Smooth muscle cell (in vitro differentiated cells): Measurements from ENCODE around the gene ACTR3. TPM values are rescaled to one million over a fixed set of nuclear protein-coding genes. Genes with fewer than 3 reads are reported as not detected.

Source experiments
- DNase-seq: peaks from one replicate; lab custom pipeline; 2025; ENCODE audit not compliant: unreplicated experiment; lab: John Stamatoyannopoulos, UW
- H2AFZ ChIP-seq: fragments of 200-600 bp; sonication (generic); 2 replicates; pipeline ENCODE4 v1.6.0; 2016; ENCODE audit warnings: antibody characterized with exemption, low read depth, mild to moderate bottlenecking
- H3F3A ChIP-seq: fragments of 200-600 bp; sonication (generic); 2 replicates; pipeline ENCODE4 v1.6.0; 2017; ENCODE audit warnings: antibody characterized with exemption, low read depth
- H3K27ac ChIP-seq: fragments of 200-600 bp; sonication (generic); 2 replicates; pipeline ENCODE4 v1.5.1; 2016; ENCODE audit warnings: low read depth, mild to moderate bottlenecking
- H3K27me3 ChIP-seq: fragments of 200-600 bp; sonication (generic); 2 replicates; pipeline ENCODE4 v1.6.1; 2016; ENCODE audit warnings: low read depth, mild to moderate bottlenecking
- H3K36me3 ChIP-seq: fragments of 200-600 bp; sonication (generic); 2 replicates; pipeline ENCODE4 v1.5.1; 2016; ENCODE audit warnings: low read depth
- H3K4me1 ChIP-seq: fragments of 200-600 bp; sonication (generic); 2 replicates; pipeline ENCODE4 v1.5.1; 2016; ENCODE audit warnings: low read depth
- H3K4me2 ChIP-seq: fragments of 200-600 bp; sonication (generic); 2 replicates; pipeline ENCODE4 v1.6.0; 2016; ENCODE audit warnings: mild to moderate bottlenecking
- H3K4me3 ChIP-seq: fragments of 200-600 bp; sonication (generic); 2 replicates; pipeline ENCODE4 v1.5.1; 2016; ENCODE audit warnings: mild to moderate bottlenecking
- H3K79me2 ChIP-seq: fragments of 200-600 bp; sonication (generic); 2 replicates; pipeline ENCODE4 v1.6.0; 2016; ENCODE audit warnings: low read depth, mild to moderate bottlenecking
- H3K9ac ChIP-seq: fragments of 200-600 bp; sonication (generic); 2 replicates; pipeline ENCODE4 v1.6.0; 2016; ENCODE audit warnings: low read depth
- H3K9me3 ChIP-seq: fragments of 200-600 bp; sonication (generic); replicated peaks from 2 replicates; pipeline ENCODE4 v1.5.1; 2016; ENCODE audit warnings: low read depth
- H4K20me1 ChIP-seq: fragments of 200-600 bp; sonication (generic); 2 replicates; pipeline ENCODE4 v1.6.0; 2016; ENCODE audit warnings: low read depth
- WGBS: methylation state at CpG from one replicate; pipeline ENCODE4 v1.1.7; 2016; ENCODE audit warnings: low lambda C conversion rate; 5-methylcytosine and 5-hydroxymethylcytosine counted together
- polyA plus RNA-seq: library from polyadenylated mRNA; unstranded; fragments of >200 nt; fragmentation: Nextera tagmentation; extraction: Ambion mirVana; gene quantifications from 2 replicates; pipeline ENCODE4 v1.2.1, GENCODE V29; 2016
- total RNA-seq: library from RNA; depleted of rRNA; stranded (reverse); fragments of >200 nt; gene quantifications from 2 replicates; pipeline ENCODE4 v1.2.3, GENCODE V29; 2014
- TF ChIP-seq, protein P1 (sequence below): fragments of 200-600 bp; sonication (generic); IDR thresholded peaks from 2 replicates; pipeline ENCODE4 v1.5.1; 2017; ENCODE audit warnings: borderline replicate concordance, mild to moderate bottlenecking, antibody characterized with exemption; ENCODE audit not compliant: insufficient read depth, poor library complexity, severe bottlenecking

The ACTR3 gene
- total and polyA plus RNA-seq, 2 experiments from 2014 or later, result 173 to 263 TPM

DNA sequence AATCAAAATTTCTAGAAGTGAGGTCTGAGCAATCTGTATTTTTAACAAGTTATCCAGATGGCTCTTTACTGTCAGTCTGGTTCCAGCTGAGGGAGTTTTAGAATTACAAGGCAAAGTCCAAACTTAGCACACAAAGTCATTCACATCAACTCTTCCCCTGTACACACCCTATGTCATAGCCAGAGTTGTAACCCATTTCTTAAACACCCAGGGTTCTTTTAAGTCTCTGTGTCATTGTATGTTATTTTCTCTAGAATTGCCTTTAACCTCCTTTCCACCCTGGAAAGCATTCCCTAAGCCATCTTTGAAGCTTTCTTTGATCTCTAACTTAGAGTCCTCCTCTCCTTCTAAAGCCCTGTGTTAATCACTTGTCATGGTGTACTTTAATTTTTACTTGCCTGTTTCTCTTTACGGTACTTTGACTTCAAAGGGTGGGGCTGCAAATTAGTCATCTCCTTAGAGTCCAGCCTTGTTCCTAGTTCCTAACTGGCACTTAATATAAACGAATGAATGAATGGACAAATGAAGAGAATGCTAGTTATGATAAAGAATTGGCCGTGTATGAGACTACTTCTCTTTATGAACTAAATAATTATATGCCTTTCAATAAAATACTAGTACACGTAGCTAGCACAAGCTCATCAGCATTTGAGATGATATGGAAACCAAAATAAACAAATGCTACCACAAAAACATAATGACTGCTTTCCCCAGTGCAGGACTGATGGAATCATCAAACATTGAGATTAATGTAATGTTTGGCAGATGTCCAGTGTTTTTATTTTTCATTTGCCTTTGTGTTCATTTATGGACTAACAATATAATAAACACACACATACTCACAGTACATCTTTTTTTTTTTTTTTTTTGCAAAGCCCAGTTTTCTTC is 11.9 kb upstream of the ACTR3 start:
- Histone ChIP-seq H3F3A (peaks cover 5% of the 10 kb centered on the region), H4K20me1 (no peaks in the 10 kb centered on the region), H3K36me3 (no peaks in the 10 kb centered on the region), H2AFZ (no peak overlapping the region), H3K27ac (peak overlapping the region; percentile 65), H3K9me3 (no peaks in the 10 kb centered on the region), H3K4me2 (peak overlapping the region; percentile 32), H3K27me3 (no peaks in the 10 kb centered on the region), H3K9ac (no peak overlapping the region), H3K79me2 (no peaks in the 10 kb centered on the region), H3K4me1 (no peaks in the 10 kb centered on the region), H3K4me3 (no peak overlapping the region)
- no peak for DNase-seq
- WGBS, result 28% methylated on average over 4 of the region's 4 CpGs
- TF ChIP-seq, protein P1, sequence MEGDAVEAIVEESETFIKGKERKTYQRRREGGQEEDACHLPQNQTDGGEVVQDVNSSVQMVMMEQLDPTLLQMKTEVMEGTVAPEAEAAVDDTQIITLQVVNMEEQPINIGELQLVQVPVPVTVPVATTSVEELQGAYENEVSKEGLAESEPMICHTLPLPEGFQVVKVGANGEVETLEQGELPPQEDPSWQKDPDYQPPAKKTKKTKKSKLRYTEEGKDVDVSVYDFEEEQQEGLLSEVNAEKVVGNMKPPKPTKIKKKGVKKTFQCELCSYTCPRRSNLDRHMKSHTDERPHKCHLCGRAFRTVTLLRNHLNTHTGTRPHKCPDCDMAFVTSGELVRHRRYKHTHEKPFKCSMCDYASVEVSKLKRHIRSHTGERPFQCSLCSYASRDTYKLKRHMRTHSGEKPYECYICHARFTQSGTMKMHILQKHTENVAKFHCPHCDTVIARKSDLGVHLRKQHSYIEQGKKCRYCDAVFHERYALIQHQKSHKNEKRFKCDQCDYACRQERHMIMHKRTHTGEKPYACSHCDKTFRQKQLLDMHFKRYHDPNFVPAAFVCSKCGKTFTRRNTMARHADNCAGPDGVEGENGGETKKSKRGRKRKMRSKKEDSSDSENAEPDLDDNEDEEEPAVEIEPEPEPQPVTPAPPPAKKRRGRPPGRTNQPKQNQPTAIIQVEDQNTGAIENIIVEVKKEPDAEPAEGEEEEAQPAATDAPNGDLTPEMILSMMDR, result no peak

DNA sequence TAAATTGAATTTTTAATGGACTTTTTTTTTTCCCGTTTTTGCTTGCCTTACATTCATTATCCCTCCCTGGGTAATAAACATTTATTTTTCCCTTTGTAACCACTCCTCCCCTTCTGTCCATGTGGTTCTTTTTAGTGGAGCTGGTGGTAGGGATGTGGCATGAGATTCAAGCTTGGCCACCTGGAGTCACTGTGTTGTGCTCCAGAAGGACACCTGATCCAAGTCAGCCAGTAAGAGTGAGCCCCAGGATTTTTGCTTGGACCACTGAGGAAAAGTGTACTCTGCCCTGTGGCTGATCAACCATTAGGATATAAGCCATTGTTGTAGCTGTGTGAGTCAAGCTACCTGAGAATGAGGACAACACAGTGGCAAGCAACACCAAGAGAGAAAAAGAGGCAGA is 11.1 kb upstream of the ACTR3 start:
- H3K27ac ChIP-seq, result peak overlapping the region; percentile 65
- H3K9ac ChIP-seq, result no peak overlapping the region
- H3K27me3 ChIP-seq, result no peaks in the 10 kb centered on the region
- H3K79me2 ChIP-seq, result no peaks in the 10 kb centered on the region
- peaks cover 5% of the 10 kb centered on the region for H3F3A ChIP-seq
- peak overlapping the region; percentile 32 for H3K4me2 ChIP-seq
- no peak overlapping the region for H3K4me3 ChIP-seq
- TF ChIP-seq, protein P1, result no peak
- no peaks in the 10 kb centered on the region for H3K36me3 ChIP-seq
- 93% methylated on average over 1 of the region's 1 CpG for WGBS
- no peaks in the 10 kb centered on the region for H3K4me1 ChIP-seq
- DNase-seq, result no peak
- H3K9me3 ChIP-seq, result no peaks in the 10 kb centered on the region
- no peak overlapping the region for H2AFZ ChIP-seq
- no peaks in the 10 kb centered on the region for H4K20me1 ChIP-seq

DNA sequence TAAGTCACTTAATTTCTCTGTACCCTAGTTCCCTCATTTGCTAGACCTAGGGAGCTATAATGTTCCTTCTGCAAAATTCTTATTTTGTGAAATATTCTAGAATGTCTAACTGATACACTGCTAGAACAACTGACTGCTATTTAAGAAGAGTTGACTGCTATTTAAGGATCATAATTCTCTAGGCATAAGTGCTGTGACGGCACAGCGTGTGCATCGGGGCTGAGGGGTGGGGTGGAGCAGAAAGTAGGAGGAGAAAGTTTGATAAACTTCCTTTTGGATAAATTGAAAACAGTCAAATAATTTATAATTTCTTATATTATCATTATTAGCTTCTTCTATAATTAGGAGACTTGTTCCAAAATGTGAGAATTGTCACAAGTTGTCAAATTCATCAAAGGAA is 10.4 kb upstream of the ACTR3 start:
- Histone ChIP-seq H3K9ac (no peak overlapping the region), H3K9me3 (no peaks in the 10 kb centered on the region), H3K79me2 (no peaks in the 10 kb centered on the region), H2AFZ (no peak overlapping the region), H3K27ac (no peak overlapping the region), H3F3A (peaks cover 5% of the 10 kb centered on the region), H3K36me3 (no peaks in the 10 kb centered on the region), H3K4me1 (no peaks in the 10 kb centered on the region), H3K4me3 (no peak overlapping the region), H4K20me1 (no peaks in the 10 kb centered on the region), H3K27me3 (no peaks in the 10 kb centered on the region), H3K4me2 (no peak overlapping the region)
- no peak for DNase-seq
- TF ChIP-seq, protein P1, result no peak
- 88% methylated on average over 3 of the region's 3 CpGs for WGBS
